Heart left ventricle (tissue), 13 donors: ENCODE data around the gene HS6ST3.

Experiments
- CTCF ChIP-seq, 12 donors: fragments of 200-600 bp; sonication (generic) in 4 of 12; IDR thresholded peaks; one replicate each; pipeline versions ENCODE4 v1.5.0 to v1.8.0; 2018 to 2022; ENCODE audit warnings: antibody characterized with exemption in 12 of 12, mild to moderate bottlenecking in 5 of 12
- POLR2A ChIP-seq, 2 donors: fragments of 450-650 bp; IDR thresholded peaks; one replicate each; pipeline ENCODE4 v1.6.1; 2017; ENCODE audit warnings: antibody characterized with exemption in 2 of 2, mild to moderate bottlenecking in 2 of 2, moderate library complexity in 2 of 2
- donor health status: ischemic (EF 13 %, LVEDD 7.1; RV severe dilation, severe dysfunction).
- donor health status: DM: no; HTN: yes; CAD: no.
- donor health status: DM: no; HTN: no; CAD: no.
- donor health status: ischemic (EF 25% LVEDD 6.9; RV normal size, moderate dysfunction).
- donor health status: ischemic (EF 25% LVEDD 5.7; RV mildly dilated, moderate dysfunction).
- donor health status: ischemic (EF 35%, LVEDD 5.7; RV mildly dilated, moderate dysfunction).
- donor health status: nonischemic (EF 11% LVEDD 7.7; RV severe dilation, severe dysfunction).
- donor health status: DM: yes; HTN: yes; CAD: no.
- donor health status: PGD.
- donor health status: ischemic (EF 29% LVEDD 5.4; RV normal size, mild dysfunction).
- donor health status: nonischemic (EF 23%, LVEDD 6.1; RV moderate dilation, normal function).

GRCh38 chr13:96294930-96295881 is 205.3 kb downstream of the HS6ST3 start:
- TF ChIP-seq CTCF (IDR thresholded peaks at IDR 0.05) = no peak
- TF ChIP-seq POLR2A (IDR thresholded peaks at IDR 0.05) = no peak
